ENCODE results near the gene SEC24A.

Gene SEC24A

DNA sequence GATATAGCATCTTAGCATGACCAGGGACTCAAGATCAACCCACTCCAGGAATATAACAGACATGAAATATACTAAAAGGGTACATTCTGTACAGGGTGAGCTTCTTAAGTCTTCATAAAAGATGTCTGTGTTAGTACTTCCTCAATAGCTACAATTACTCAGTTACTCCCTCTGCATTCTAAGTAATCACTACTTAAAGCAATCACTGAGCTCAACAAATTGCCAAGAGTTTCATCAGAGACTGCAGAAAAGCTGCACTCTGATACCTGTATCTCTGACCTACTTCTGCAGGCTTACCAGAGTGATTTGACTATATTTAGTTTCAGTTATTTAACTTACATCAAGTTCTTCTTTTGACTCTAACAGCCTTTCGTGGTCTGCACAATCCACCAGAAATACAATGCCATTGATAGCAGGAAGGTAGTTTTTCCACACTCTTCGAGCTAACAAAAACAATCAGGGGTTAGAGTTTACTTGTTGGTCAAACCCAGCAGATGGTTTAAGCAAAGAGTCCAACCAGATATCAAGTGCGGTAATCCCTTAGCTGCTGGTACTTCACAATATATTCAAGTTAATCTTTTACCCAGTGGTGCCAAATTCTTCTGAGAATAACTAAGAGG, 39.2 kb upstream of the SEC24A start:
- DNase-seq (ENCODE audit: low read depth): no peak
- no peak overlapping the region for H3K4me3 ChIP-seq (replicated peaks; ENCODE audit: low read depth, low read length)
- TF ChIP-seq CTCF (IDR thresholded peaks at IDR 0.05; ENCODE audit: low read length, missing control alignments): no peak

DNA sequence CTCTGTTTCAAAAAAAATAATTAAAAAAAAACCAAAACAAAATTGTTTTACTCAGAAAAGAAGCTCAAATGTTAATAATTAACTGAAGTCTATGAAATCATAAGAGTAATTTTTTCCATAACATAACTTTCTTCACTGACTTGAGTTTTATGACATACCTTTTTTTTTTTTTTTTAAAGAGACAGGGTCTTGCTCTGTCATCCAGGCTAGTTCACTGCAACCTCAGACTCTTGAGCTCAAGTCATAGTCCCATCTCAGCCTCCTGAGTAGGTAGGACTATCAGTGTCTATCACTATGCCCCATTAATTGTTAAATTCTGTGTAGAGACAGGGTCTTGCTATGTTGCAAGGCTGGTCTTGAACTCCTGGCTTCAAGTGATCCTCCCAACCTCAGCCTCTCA, 37.9 kb upstream of the SEC24A start:
- no peak for TF ChIP-seq CTCF (IDR thresholded peaks at IDR 0.05; ENCODE audit: low read length, missing control alignments)
- no peak for DNase-seq (ENCODE audit: low read depth)

DNA sequence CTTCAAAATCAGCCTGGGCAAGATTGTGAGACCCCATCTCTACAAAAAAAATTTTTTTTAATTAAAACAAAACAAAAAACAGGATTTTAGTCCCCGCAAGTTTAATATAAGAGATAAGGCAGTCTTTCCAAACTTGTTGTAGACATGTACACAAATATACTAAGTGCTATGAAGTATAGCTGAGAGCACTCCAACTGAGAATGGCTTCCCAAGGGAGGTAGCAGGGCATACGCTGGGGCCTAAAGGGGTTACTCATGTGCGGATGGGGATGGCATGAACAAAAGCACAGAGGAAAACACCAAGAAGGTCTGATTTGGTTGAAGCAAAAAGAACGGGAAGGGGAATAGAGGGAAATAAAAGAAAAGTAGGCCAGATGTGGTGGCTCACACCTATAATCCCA, 37.1 kb upstream of the SEC24A start:
- no peak overlapping the region for H3K4me3 ChIP-seq (replicated peaks; ENCODE audit: low read depth, low read length)
- no peak for TF ChIP-seq CTCF (IDR thresholded peaks at IDR 0.05; ENCODE audit: low read length, missing control alignments)
- no peak for DNase-seq (ENCODE audit: low read depth)

More for the DNA sequence above, 37.9 kb upstream of the SEC24A start:
- H3K4me3 ChIP-seq (replicated peaks; ENCODE audit: low read depth, low read length): no peak overlapping the region

GRCh38 chr5:134614450-134615085, 34.0 kb upstream of the SEC24A start:
- H3K4me3 ChIP-seq (replicated peaks; ENCODE audit: low read depth, low read length): no peak overlapping the region
- DNase-seq (ENCODE audit: low read depth): peak; percentile 10
- TF ChIP-seq CTCF (IDR thresholded peaks at IDR 0.05; ENCODE audit: low read length, missing control alignments): no peak

DNA sequence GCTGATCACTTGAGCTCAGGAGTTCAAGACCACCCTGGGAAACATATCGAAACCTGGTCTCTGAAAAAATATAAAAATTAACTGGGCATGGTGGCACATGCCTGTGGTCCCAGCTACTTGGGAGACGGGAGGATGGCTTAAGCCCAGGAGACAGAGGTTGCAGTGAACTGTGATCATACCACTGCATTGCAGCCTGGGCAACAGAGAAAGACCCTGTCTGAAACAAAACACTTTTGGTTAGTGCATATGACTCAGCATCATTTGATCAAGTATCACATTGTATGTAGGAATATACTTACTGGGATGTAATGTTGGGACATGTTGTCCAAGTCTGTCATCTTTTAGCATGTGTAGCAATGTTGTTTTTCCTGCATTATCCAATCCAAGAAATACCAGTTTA, 28.0 kb upstream of the SEC24A start:
- DNase-seq (ENCODE audit: low read depth): no peak
- no peak for TF ChIP-seq CTCF (IDR thresholded peaks at IDR 0.05; ENCODE audit: low read length, missing control alignments)
- H3K4me3 ChIP-seq (replicated peaks; ENCODE audit: low read depth, low read length): no peak overlapping the region

DNA sequence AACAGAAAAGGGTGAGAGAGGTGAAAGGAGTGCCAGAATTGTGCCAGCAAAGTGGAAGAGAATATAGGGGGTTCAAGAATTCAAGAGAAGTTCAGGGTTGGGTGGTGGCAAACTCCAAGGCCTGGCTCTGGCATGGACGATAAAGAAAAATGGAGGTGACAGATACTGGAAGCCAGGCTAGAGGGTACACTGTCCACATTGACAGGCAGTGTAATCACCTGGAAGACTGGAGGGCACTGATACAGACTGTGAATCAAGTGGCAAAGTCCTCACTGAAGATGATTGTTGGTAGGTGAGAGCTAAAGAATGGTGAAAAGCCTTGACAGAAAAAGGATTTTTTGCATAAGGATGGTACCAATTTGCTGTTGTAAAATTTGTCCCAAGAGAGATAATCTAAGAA, 23.0 kb upstream of the SEC24A start:
- TF ChIP-seq CTCF (IDR thresholded peaks at IDR 0.05; ENCODE audit: low read length, missing control alignments): no peak
- no peak overlapping the region for H3K4me3 ChIP-seq (replicated peaks; ENCODE audit: low read depth, low read length)
- DNase-seq (ENCODE audit: low read depth): no peak

All from fibroblast of pulmonary artery (primary cell).